ENCODE data around the gene COBLL1. TPM values are rescaled to one million over a fixed set of nuclear protein-coding genes. Genes with fewer than 3 reads are reported as not detected.

COBLL1 gene
- total RNA-seq, 1 experiment from 2014 or later = 42.1 TPM

GRCh38 chr2:164777847-164778461, 63.7 kb downstream of the COBLL1 start:
- no peak overlapping the region for H3K4me3 Mint-ChIP-seq (ENCODE audit: unreplicated experiment)
- CTCF ChIA-PET = no interaction called here
- DNase-seq = no peak
- H3K27ac Mint-ChIP-seq (ENCODE audit: unreplicated experiment) = no peak overlapping the region
- H3K4me3 ChIP-seq (ENCODE audit: low read depth, low read length) = no peak overlapping the region
- intact Hi-C loops (cut with micrococcal nuclease; ENCODE audit: unreplicated experiment) = no loop called here
- no peaks in the 10 kb centered on the region for H3K27me3 Mint-ChIP-seq (ENCODE audit: insufficient read depth, unreplicated experiment)
- no peaks in the 10 kb centered on the region for H3K36me3 ChIP-seq (ENCODE audit: control insufficient read depth, insufficient read depth, low read length)
- BruUV-seq (replicated peaks) = no TSS peak
- H3K36me3 Mint-ChIP-seq (ENCODE audit: insufficient read depth, unreplicated experiment) = no peaks in the 10 kb centered on the region
- H3K4me1 ChIP-seq = peaks cover 44% of the 10 kb centered on the region
- POLR2A ChIA-PET = no interaction called here
- H3K9me3 Mint-ChIP-seq (ENCODE audit: unreplicated experiment) = peaks cover 9% of the 10 kb centered on the region
- TF ChIP-seq CTCF (IDR thresholded peaks at IDR 0.05; ENCODE audit: insufficient read depth in 1 of 2, low read depth in 1 of 2, low read length in 1 of 2, severe bottlenecking in 1 of 2, unreplicated experiment in 1 of 2) = no peak
- H3K27me3 ChIP-seq (replicated peaks; ENCODE audit: control insufficient read depth, insufficient read depth, low read length) = no peaks in the 10 kb centered on the region
- peaks cover 44% of the 10 kb centered on the region for H3K4me1 Mint-ChIP-seq (ENCODE audit: low read depth, unreplicated experiment)
- H3K9me3 ChIP-seq = no peaks in the 10 kb centered on the region

GRCh38 chr2:164773635-164774034, 68.0 kb downstream of the COBLL1 start:
- Mint-ChIP-seq H3K27ac (ENCODE audit: unreplicated experiment) (no peak overlapping the region), H3K27me3 (ENCODE audit: insufficient read depth, unreplicated experiment) (no peaks in the 10 kb centered on the region), H3K4me3 (ENCODE audit: unreplicated experiment) (no peak overlapping the region), H3K4me1 (ENCODE audit: low read depth, unreplicated experiment) (peaks cover 36% of the 10 kb centered on the region), H3K9me3 (ENCODE audit: unreplicated experiment) (peaks cover 9% of the 10 kb centered on the region), H3K36me3 (ENCODE audit: insufficient read depth, unreplicated experiment) (no peaks in the 10 kb centered on the region)
- intact Hi-C loops (cut with micrococcal nuclease; ENCODE audit: unreplicated experiment) = loop anchor here (2.0 kb wide), 1 partner anchor 67 kb away; the partner anchor contains the start of gene COBLL1
- no peak overlapping the region for H3K4me3 ChIP-seq (ENCODE audit: low read depth, low read length)
- no TSS peak for BruUV-seq (replicated peaks)
- no peak for DNase-seq
- TF ChIP-seq CTCF (IDR thresholded peaks at IDR 0.05; ENCODE audit: insufficient read depth in 1 of 2, low read depth in 1 of 2, low read length in 1 of 2, severe bottlenecking in 1 of 2, unreplicated experiment in 1 of 2) = no peak
- POLR2A ChIA-PET = no interaction called here
- peaks cover 21% of the 10 kb centered on the region for H3K4me1 ChIP-seq
- CTCF ChIA-PET = interaction anchor here (0.6 kb wide), 2 partner anchors 68 to 852 kb away, joined by 3 to 8 read pairs; partner anchors contain the start of gene COBLL1
- no peaks in the 10 kb centered on the region for H3K36me3 ChIP-seq (ENCODE audit: control insufficient read depth, insufficient read depth, low read length)
- H3K9me3 ChIP-seq = no peaks in the 10 kb centered on the region
- no peaks in the 10 kb centered on the region for H3K27me3 ChIP-seq (replicated peaks; ENCODE audit: control insufficient read depth, insufficient read depth, low read length)

GRCh38 chr2:164773091-164773490, 68.5 kb downstream of the COBLL1 start:
- DNase-seq = no peak
- ChIA-PET CTCF (interaction anchor here (0.6 kb wide), 2 partner anchors 69 to 852 kb away, joined by 3 to 8 read pairs; partner anchors contain the start of gene COBLL1), POLR2A (no interaction called here)
- no peaks in the 10 kb centered on the region for H3K9me3 ChIP-seq
- H3K4me1 Mint-ChIP-seq (ENCODE audit: low read depth, unreplicated experiment) = peaks cover 34% of the 10 kb centered on the region
- H3K36me3 ChIP-seq (ENCODE audit: control insufficient read depth, insufficient read depth, low read length) = no peaks in the 10 kb centered on the region
- no peaks in the 10 kb centered on the region for H3K27me3 Mint-ChIP-seq (ENCODE audit: insufficient read depth, unreplicated experiment)
- BruUV-seq (replicated peaks) = no TSS peak
- intact Hi-C loops (cut with micrococcal nuclease; ENCODE audit: unreplicated experiment) = no loop called here
- no peak overlapping the region for H3K4me3 Mint-ChIP-seq (ENCODE audit: unreplicated experiment)
- H3K36me3 Mint-ChIP-seq (ENCODE audit: insufficient read depth, unreplicated experiment) = no peaks in the 10 kb centered on the region
- H3K4me3 ChIP-seq (ENCODE audit: low read depth, low read length) = no peak overlapping the region
- no peak overlapping the region for H3K27ac Mint-ChIP-seq (ENCODE audit: unreplicated experiment)
- TF ChIP-seq CTCF (IDR thresholded peaks at IDR 0.05; ENCODE audit: insufficient read depth in 1 of 2, low read depth in 1 of 2, low read length in 1 of 2, severe bottlenecking in 1 of 2, unreplicated experiment in 1 of 2) = no peak
- peaks cover 21% of the 10 kb centered on the region for H3K4me1 ChIP-seq
- no peaks in the 10 kb centered on the region for H3K27me3 ChIP-seq (replicated peaks; ENCODE audit: control insufficient read depth, insufficient read depth, low read length)
- H3K9me3 Mint-ChIP-seq (ENCODE audit: unreplicated experiment) = peaks cover 9% of the 10 kb centered on the region
